Skin of body (tissue), 1 donor: Measurements from ENCODE around the gene TRAPPC6A. TPM values are rescaled to one million over a fixed set of nuclear protein-coding genes. Genes with fewer than 3 reads are reported as not detected.

Source experiments
- total RNA-seq: library from RNA; depleted of rRNA; stranded (reverse); fragments of >200 nt; gene quantifications from one replicate; pipeline ENCODE4 v1.2.3, GENCODE V29; 2014

Gene TRAPPC6A
- total RNA-seq, 1 donor from 2014 or later = 13.3 TPM

Other genes with a start within 250 kb of the TRAPPC6A start
- not detected for gene APOC4, start 236.0 kb downstream of the TRAPPC6A start, total RNA-seq
- gene APOC2, start 232.2 kb downstream of the TRAPPC6A start, total RNA-seq = 0.69 TPM
- 36.7 TPM for gene CLPTM1, start 222.9 kb downstream of the TRAPPC6A start, total RNA-seq
- gene RELB, start 176.8 kb downstream of the TRAPPC6A start, total RNA-seq = 7.1 TPM
- 20.3 TPM for gene CLASRP, start 139.2 kb downstream of the TRAPPC6A start, total RNA-seq
- gene ZNF296, start 101.8 kb downstream of the TRAPPC6A start, total RNA-seq = 0.39 TPM
- gene GEMIN7, start 99.0 kb downstream of the TRAPPC6A start, total RNA-seq = 10.0 TPM
- 15.7 TPM for gene PPP1R37, start 85.1 kb downstream of the TRAPPC6A start, total RNA-seq
- 4.2 TPM for gene NKPD1, start 17.3 kb downstream of the TRAPPC6A start, total RNA-seq
- gene BLOC1S3, start 547 bp upstream of the TRAPPC6A start, total RNA-seq = 3.1 TPM
- gene EXOC3L2, start 67.2 kb upstream of the TRAPPC6A start, total RNA-seq = 0.89 TPM
- 23.6 TPM for gene MARK4, start 73.0 kb upstream of the TRAPPC6A start, total RNA-seq
- gene CKM, start 144.6 kb upstream of the TRAPPC6A start, total RNA-seq = 426 TPM
- gene KLC3, start 162.5 kb upstream of the TRAPPC6A start, total RNA-seq = 26.0 TPM
- gene ERCC2, start 192.3 kb upstream of the TRAPPC6A start, total RNA-seq = 5.7 TPM
- 29.0 TPM for gene PPP1R13L, start 226.8 kb upstream of the TRAPPC6A start, total RNA-seq
- 2.7 TPM for gene POLR1G, start 228.4 kb upstream of the TRAPPC6A start, total RNA-seq
- gene ERCC1, start 245.7 kb upstream of the TRAPPC6A start, total RNA-seq = 60.3 TPM